Smooth muscle cell (in vitro differentiated cells): Measurements from ENCODE around the gene CD52. TPM values are rescaled to one million over a fixed set of nuclear protein-coding genes. Genes with fewer than 3 reads are reported as not detected.

ENCODE experiments used
- DNase-seq: peaks from one replicate; lab custom pipeline; 2025; ENCODE audit not compliant: unreplicated experiment; lab: John Stamatoyannopoulos, UW
- H2AFZ ChIP-seq: fragments of 200-600 bp; sonication (generic); 2 replicates; pipeline ENCODE4 v1.6.0; 2016; ENCODE audit warnings: antibody characterized with exemption, low read depth, mild to moderate bottlenecking
- H3F3A ChIP-seq: fragments of 200-600 bp; sonication (generic); 2 replicates; pipeline ENCODE4 v1.6.0; 2017; ENCODE audit warnings: antibody characterized with exemption, low read depth
- H3K27ac ChIP-seq: fragments of 200-600 bp; sonication (generic); 2 replicates; pipeline ENCODE4 v1.5.1; 2016; ENCODE audit warnings: low read depth, mild to moderate bottlenecking
- H3K27me3 ChIP-seq: fragments of 200-600 bp; sonication (generic); 2 replicates; pipeline ENCODE4 v1.6.1; 2016; ENCODE audit warnings: low read depth, mild to moderate bottlenecking
- H3K36me3 ChIP-seq: fragments of 200-600 bp; sonication (generic); 2 replicates; pipeline ENCODE4 v1.5.1; 2016; ENCODE audit warnings: low read depth
- H3K4me1 ChIP-seq: fragments of 200-600 bp; sonication (generic); 2 replicates; pipeline ENCODE4 v1.5.1; 2016; ENCODE audit warnings: low read depth
- H3K4me2 ChIP-seq: fragments of 200-600 bp; sonication (generic); 2 replicates; pipeline ENCODE4 v1.6.0; 2016; ENCODE audit warnings: mild to moderate bottlenecking
- H3K4me3 ChIP-seq: fragments of 200-600 bp; sonication (generic); 2 replicates; pipeline ENCODE4 v1.5.1; 2016; ENCODE audit warnings: mild to moderate bottlenecking
- H3K79me2 ChIP-seq: fragments of 200-600 bp; sonication (generic); 2 replicates; pipeline ENCODE4 v1.6.0; 2016; ENCODE audit warnings: low read depth, mild to moderate bottlenecking
- H3K9ac ChIP-seq: fragments of 200-600 bp; sonication (generic); 2 replicates; pipeline ENCODE4 v1.6.0; 2016; ENCODE audit warnings: low read depth
- H3K9me3 ChIP-seq: fragments of 200-600 bp; sonication (generic); replicated peaks from 2 replicates; pipeline ENCODE4 v1.5.1; 2016; ENCODE audit warnings: low read depth
- H4K20me1 ChIP-seq: fragments of 200-600 bp; sonication (generic); 2 replicates; pipeline ENCODE4 v1.6.0; 2016; ENCODE audit warnings: low read depth
- WGBS: methylation state at CpG from one replicate; pipeline ENCODE4 v1.1.7; 2016; ENCODE audit warnings: low lambda C conversion rate; 5-methylcytosine and 5-hydroxymethylcytosine counted together
- polyA plus RNA-seq: library from polyadenylated mRNA; unstranded; fragments of >200 nt; fragmentation: Nextera tagmentation; extraction: Ambion mirVana; gene quantifications from 2 replicates; pipeline ENCODE4 v1.2.1, GENCODE V29; 2016
- total RNA-seq: library from RNA; depleted of rRNA; stranded (reverse); fragments of >200 nt; gene quantifications from 2 replicates; pipeline ENCODE4 v1.2.3, GENCODE V29; 2014
- TF ChIP-seq, protein P1 (sequence below): fragments of 200-600 bp; sonication (generic); IDR thresholded peaks from 2 replicates; pipeline ENCODE4 v1.5.1; 2017; ENCODE audit warnings: borderline replicate concordance, mild to moderate bottlenecking, antibody characterized with exemption; ENCODE audit not compliant: insufficient read depth, poor library complexity, severe bottlenecking

Gene CD52
- total and polyA plus RNA-seq, 2 experiments from 2014 or later: 0.39 TPM; not detected in 1

DNA sequence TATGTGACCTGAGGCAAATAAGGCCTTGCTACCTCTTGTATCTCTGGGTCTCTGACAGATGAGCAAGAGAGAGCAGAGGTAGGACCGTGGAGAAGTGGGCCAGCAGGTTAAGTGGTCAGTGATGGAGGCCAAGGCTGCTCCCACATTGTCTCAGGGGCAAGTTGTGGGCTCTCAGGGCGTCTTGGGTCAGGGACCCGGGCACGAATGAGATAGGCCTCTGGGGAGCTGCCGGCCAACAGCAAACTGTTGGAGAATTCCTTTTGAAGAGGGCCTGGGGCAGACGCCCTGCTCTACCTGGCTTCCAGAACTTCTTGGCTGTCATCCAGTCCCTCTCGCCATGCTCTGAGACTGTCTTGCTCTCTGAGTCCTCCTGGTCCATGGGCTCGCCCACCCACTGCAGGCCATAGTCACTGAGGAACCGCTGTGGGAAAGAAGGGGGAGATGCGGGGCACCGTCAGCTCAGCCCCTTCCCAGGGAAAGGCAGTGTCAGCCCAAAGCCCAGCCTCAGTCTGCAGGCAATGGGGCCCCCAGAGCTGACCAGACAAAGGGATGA is 23.8 kb upstream of the CD52 start:
- no peaks in the 10 kb centered on the region for H3K79me2 ChIP-seq
- peaks cover 4% of the 10 kb centered on the region for H3K4me1 ChIP-seq
- no peak overlapping the region for H3K4me3 ChIP-seq
- H3K9me3 ChIP-seq: no peaks in the 10 kb centered on the region
- DNase-seq: no peak
- H3K9ac ChIP-seq: no peak overlapping the region
- H3K27me3 ChIP-seq: no peaks in the 10 kb centered on the region
- no peaks in the 10 kb centered on the region for H3F3A ChIP-seq
- no peak overlapping the region for H2AFZ ChIP-seq
- no peak overlapping the region for H3K27ac ChIP-seq
- H4K20me1 ChIP-seq: no peaks in the 10 kb centered on the region
- H3K4me2 ChIP-seq: no peak overlapping the region
- WGBS: 85% methylated on average over 11 of the region's 11 CpGs
- no peaks in the 10 kb centered on the region for H3K36me3 ChIP-seq
- TF ChIP-seq, protein P1, sequence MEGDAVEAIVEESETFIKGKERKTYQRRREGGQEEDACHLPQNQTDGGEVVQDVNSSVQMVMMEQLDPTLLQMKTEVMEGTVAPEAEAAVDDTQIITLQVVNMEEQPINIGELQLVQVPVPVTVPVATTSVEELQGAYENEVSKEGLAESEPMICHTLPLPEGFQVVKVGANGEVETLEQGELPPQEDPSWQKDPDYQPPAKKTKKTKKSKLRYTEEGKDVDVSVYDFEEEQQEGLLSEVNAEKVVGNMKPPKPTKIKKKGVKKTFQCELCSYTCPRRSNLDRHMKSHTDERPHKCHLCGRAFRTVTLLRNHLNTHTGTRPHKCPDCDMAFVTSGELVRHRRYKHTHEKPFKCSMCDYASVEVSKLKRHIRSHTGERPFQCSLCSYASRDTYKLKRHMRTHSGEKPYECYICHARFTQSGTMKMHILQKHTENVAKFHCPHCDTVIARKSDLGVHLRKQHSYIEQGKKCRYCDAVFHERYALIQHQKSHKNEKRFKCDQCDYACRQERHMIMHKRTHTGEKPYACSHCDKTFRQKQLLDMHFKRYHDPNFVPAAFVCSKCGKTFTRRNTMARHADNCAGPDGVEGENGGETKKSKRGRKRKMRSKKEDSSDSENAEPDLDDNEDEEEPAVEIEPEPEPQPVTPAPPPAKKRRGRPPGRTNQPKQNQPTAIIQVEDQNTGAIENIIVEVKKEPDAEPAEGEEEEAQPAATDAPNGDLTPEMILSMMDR: no peak

GRCh38 chr1:26295194-26296138 is 22.3 kb upstream of the CD52 start:
- Histone ChIP-seq H3K9ac (no peak overlapping the region), H3K79me2 (no peaks in the 10 kb centered on the region), H3K4me1 (peaks cover 4% of the 10 kb centered on the region), H3K9me3 (no peaks in the 10 kb centered on the region), H3K27ac (no peak overlapping the region), H3K4me2 (no peak overlapping the region), H4K20me1 (no peaks in the 10 kb centered on the region), H3K4me3 (no peak overlapping the region), H3F3A (no peaks in the 10 kb centered on the region), H3K36me3 (no peaks in the 10 kb centered on the region), H3K27me3 (no peaks in the 10 kb centered on the region), H2AFZ (no peak overlapping the region)
- TF ChIP-seq, protein P1: no peak
- DNase-seq: no peak
- 89% methylated on average over 22 of the region's 22 CpGs for WGBS

DNA sequence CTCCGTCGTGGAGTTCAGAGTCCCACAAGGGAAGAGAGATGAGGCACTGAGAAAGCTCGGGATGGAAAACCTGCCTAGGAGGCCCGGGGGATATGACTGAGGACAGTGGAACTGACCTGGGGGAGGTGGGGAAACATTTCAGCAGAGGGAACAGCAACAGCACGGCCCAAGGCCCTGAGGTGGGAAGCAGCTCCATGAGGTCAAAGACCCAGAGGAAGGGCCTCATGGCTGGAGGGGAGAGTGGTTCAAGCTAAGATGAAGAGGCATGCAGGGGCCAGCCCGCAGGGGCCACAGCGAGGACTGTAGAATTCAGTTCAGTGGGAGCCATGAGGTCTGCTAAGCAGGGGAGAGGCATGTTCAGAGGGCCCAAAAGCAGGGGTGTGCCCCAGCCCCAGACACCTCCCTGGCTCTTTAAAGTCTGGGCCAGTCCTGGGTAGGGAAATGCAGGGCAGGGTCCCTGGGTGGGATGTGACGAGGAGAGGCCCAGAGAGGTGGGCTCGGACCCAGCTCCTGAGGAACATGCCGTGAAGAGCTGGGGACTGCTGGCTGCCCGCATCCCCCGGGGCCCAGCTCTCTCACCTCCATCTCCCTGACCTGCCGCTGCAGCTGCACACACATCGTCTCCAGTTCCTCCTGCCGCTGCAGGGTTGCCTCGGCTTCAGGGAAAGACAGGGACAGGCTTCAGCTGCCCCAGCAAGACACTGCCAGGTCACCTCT is 21.3 kb upstream of the CD52 start:
- H3K4me3 ChIP-seq: no peak overlapping the region
- no peak overlapping the region for H3K27ac ChIP-seq
- DNase-seq: no peak
- no peaks in the 10 kb centered on the region for H3F3A ChIP-seq
- no peaks in the 10 kb centered on the region for H3K36me3 ChIP-seq
- no peak overlapping the region for H3K9ac ChIP-seq
- H3K9me3 ChIP-seq: no peaks in the 10 kb centered on the region
- no peak overlapping the region for H2AFZ ChIP-seq
- no peaks in the 10 kb centered on the region for H4K20me1 ChIP-seq
- WGBS: 91% methylated on average over 16 of the region's 16 CpGs
- H3K27me3 ChIP-seq: no peaks in the 10 kb centered on the region
- TF ChIP-seq, protein P1: no peak
- H3K4me2 ChIP-seq: no peak overlapping the region
- no peaks in the 10 kb centered on the region for H3K4me1 ChIP-seq
- no peaks in the 10 kb centered on the region for H3K79me2 ChIP-seq
